H54 (cell line): Measurements from ENCODE around the gene NFATC1.
A peak's percentile ranks its signal among the peaks of the same experiment; 100 is the strongest.

Source experiments
- DNase-seq: peaks from one replicate; pipeline ENCODE4 v3.0.0; 2011; ENCODE audit warnings: low spot score, mixed read lengths; ENCODE audit not compliant: insufficient read length
- FAIRE-seq: peaks from 3 replicates; lab custom pipeline; 2011; peaks lifted over from hg19 to GRCh38; lab: Jason Lieb, UNC
- POLR2A ChIP-seq: IDR thresholded peaks from 2 replicates; pipeline ENCODE4 v1.6.1; 2011; ENCODE audit warnings: low read depth, mild to moderate bottlenecking, low read length

Gene NFATC1

GRCh38 chr18:79395761-79396404 is at the start of gene NFATC1:
TSS of gene NFATC1 (plus strand) at chr18:79395930. CDS start at chr18:79396225, 295 bp downstream.
- FAIRE-seq (no peak), DNase-seq (peak; percentile 45)
- no peak; the same call in 1 of the 2 replicates for TF ChIP-seq POLR2A

- DNase-seq (no peak), FAIRE-seq (no peak)
- no peak for TF ChIP-seq POLR2A
These were observed 49.7 kb upstream of the NFATC1 start for GRCh38 chr18:79345981-79346380.

- DNase-seq (no peak), FAIRE-seq (no peak)
- no peak for TF ChIP-seq POLR2A
These were observed 47.7 kb upstream of the NFATC1 start for GRCh38 chr18:79348066-79348465.

- FAIRE-seq, result no peak
- no peak for DNase-seq
- TF ChIP-seq POLR2A, result no peak
These were observed 43.3 kb upstream of the NFATC1 start for GRCh38 chr18:79352432-79352831.

- FAIRE-seq, result no peak
These were observed 42.5 kb upstream of the NFATC1 start for GRCh38 chr18:79353267-79353666.

GRCh38 chr18:79354350-79354749 is 41.4 kb upstream of the NFATC1 start:
- FAIRE-seq, result no peak
- TF ChIP-seq POLR2A, result no peak
- no peak for DNase-seq

More at GRCh38 chr18:79353267-79353666, 42.5 kb upstream of the NFATC1 start:
- no peak for TF ChIP-seq POLR2A
- DNase-seq, result no peak

GRCh38 chr18:79355433-79356335 is 40.0 kb upstream of the NFATC1 start:
- TF ChIP-seq POLR2A, result no peak
- FAIRE-seq (no peak), DNase-seq (no peak)

- FAIRE-seq (no peak), DNase-seq (no peak)
- no peak for TF ChIP-seq POLR2A
These were observed 39.3 kb upstream of the NFATC1 start for GRCh38 chr18:79356435-79356834.

- no peak for TF ChIP-seq POLR2A
- DNase-seq, result no peak
- FAIRE-seq, result no peak
These were observed 34.8 kb upstream of the NFATC1 start for GRCh38 chr18:79360933-79361332.

GRCh38 chr18:79361766-79362522 is 33.8 kb upstream of the NFATC1 start:
- FAIRE-seq (no peak), DNase-seq (peak; percentile 47)
- TF ChIP-seq POLR2A, result no peak

GRCh38 chr18:79365701-79366100 is 30.0 kb upstream of the NFATC1 start:
- no peak for DNase-seq
- no peak for TF ChIP-seq POLR2A
- FAIRE-seq, result no peak

- TF ChIP-seq POLR2A, result no peak
- FAIRE-seq (no peak), DNase-seq (no peak)
These were observed 29.3 kb upstream of the NFATC1 start for GRCh38 chr18:79366177-79367094.

- no peak for TF ChIP-seq POLR2A
- FAIRE-seq, result no peak
- DNase-seq, result no peak
These were observed 28.2 kb upstream of the NFATC1 start for GRCh38 chr18:79367480-79367879.
